Activated B cell treated with CpG ODN at 0.5 μM for 24 hours (primary cell): ENCODE results near the gene CAMTA1. TPM values are rescaled to one million over a fixed set of nuclear protein-coding genes. Genes with fewer than 3 reads are reported as not detected.

ENCODE experiments used
- ATAC-seq: fragments of 200-7000 bp; cut with Tn5 transposase; one replicate; pipeline ENCODE4 v1.10.0; 2021; ENCODE audit warnings: low read depth, mild to moderate bottlenecking, moderate library complexity
- CTCF ChIA-PET: fragments of 350-600 bp; sonication (Branson Sonifier 250); formaldehyde crosslinking; loops from one replicate; lab custom pipeline; 2021; ENCODE audit warnings: antibody characterized with exemption; lab: Charles Lee
- POLR2A ChIA-PET: fragments of 350-600 bp; sonication (Branson Sonifier 250); formaldehyde crosslinking; loops from one replicate; lab custom pipeline; 2021; ENCODE audit warnings: antibody characterized with exemption; lab: Charles Lee
- DNase-seq: peaks from one replicate; pipeline ENCODE4 v3.0.0; 2022
- H3K27ac Mint-ChIP-seq: one replicate; pipeline ENCODE4 v1.8.0; 2020; ENCODE audit warnings: mixed read lengths
- H3K27me3 Mint-ChIP-seq: one replicate; pipeline ENCODE4 v1.8.0; 2021; ENCODE audit warnings: mixed read lengths
- H3K36me3 Mint-ChIP-seq: one replicate; pipeline ENCODE4 v1.8.0; 2021; ENCODE audit warnings: low read depth, mixed read lengths
- H3K4me1 Mint-ChIP-seq: one replicate; pipeline ENCODE4 v1.8.0; 2021; ENCODE audit warnings: mixed read lengths
- H3K4me3 Mint-ChIP-seq: one replicate; pipeline ENCODE4 v1.8.0; 2020; ENCODE audit warnings: mild to moderate bottlenecking, mixed read lengths
- H3K9me3 Mint-ChIP-seq: one replicate; pipeline ENCODE4 v1.8.0; 2020; ENCODE audit warnings: mixed read lengths
- CTCF ChIP-seq: fragments of 200-600 bp; IDR thresholded peaks from one replicate; pipeline ENCODE4 v1.8.0; 2022; ENCODE audit warnings: antibody characterized with exemption, mild to moderate bottlenecking
- intact Hi-C: fragments of 100-400 bp; cut with micrococcal nuclease; formaldehyde crosslinking; loops from one replicate; pipeline ENCODE4 v1.15.1; 2024
- total RNA-seq: library from RNA; stranded (reverse); gene quantifications from 2 replicates; pipeline ENCODE4 v1.2.3, GENCODE V29; 2022

Gene CAMTA1
- total RNA-seq, 1 donor from 2014 or later = 49.8 TPM

GRCh38 chr1:7236844-7237515, 451.7 kb downstream of the CAMTA1 start:
- intact Hi-C loops = no loop called here
- Mint-ChIP-seq H3K27me3 (peaks cover 21% of the 10 kb centered on the region), H3K4me1 (no peaks in the 10 kb centered on the region), H3K36me3 (no peaks in the 10 kb centered on the region), H3K9me3 (peaks cover 3% of the 10 kb centered on the region), H3K4me3 (no peak overlapping the region), H3K27ac (no peak overlapping the region)
- no peak for DNase-seq
- no peak for TF ChIP-seq CTCF
- no peak for ATAC-seq
- CTCF ChIA-PET = no interaction called here
- POLR2A ChIA-PET = no interaction called here

- Mint-ChIP-seq H3K36me3 (no peaks in the 10 kb centered on the region), H3K9me3 (no peaks in the 10 kb centered on the region), H3K4me3 (no peak overlapping the region), H3K27ac (no peak overlapping the region), H3K27me3 (peaks cover 16% of the 10 kb centered on the region), H3K4me1 (no peaks in the 10 kb centered on the region)
- ChIA-PET CTCF (no interaction called here), POLR2A (no interaction called here)
- TF ChIP-seq CTCF = no peak
- ATAC-seq (no peak), DNase-seq (no peak)
- intact Hi-C loops = no loop called here
Measured at GRCh38 chr1:7247158-7247557, 461.9 kb downstream of the CAMTA1 start.

GRCh38 chr1:7247791-7248548, 462.7 kb downstream of the CAMTA1 start:
- no peak overlapping the region for H3K4me3 Mint-ChIP-seq
- ChIA-PET CTCF (no interaction called here), POLR2A (no interaction called here)
- H3K9me3 Mint-ChIP-seq = no peaks in the 10 kb centered on the region
- no peak for DNase-seq
- TF ChIP-seq CTCF = no peak
- intact Hi-C loops = no loop called here
- peaks cover 16% of the 10 kb centered on the region for H3K27me3 Mint-ChIP-seq
- ATAC-seq = no peak
- no peaks in the 10 kb centered on the region for H3K4me1 Mint-ChIP-seq
- no peak overlapping the region for H3K27ac Mint-ChIP-seq
- no peaks in the 10 kb centered on the region for H3K36me3 Mint-ChIP-seq

GRCh38 chr1:7248549-7249199, 463.4 kb downstream of the CAMTA1 start:
- H3K4me1 Mint-ChIP-seq = no peaks in the 10 kb centered on the region
- ATAC-seq (no peak), DNase-seq (no peak)
- intact Hi-C loops = no loop called here
- no peak overlapping the region for H3K4me3 Mint-ChIP-seq
- TF ChIP-seq CTCF = no peak
- H3K27me3 Mint-ChIP-seq = peaks cover 16% of the 10 kb centered on the region
- no peaks in the 10 kb centered on the region for H3K36me3 Mint-ChIP-seq
- H3K27ac Mint-ChIP-seq = no peak overlapping the region
- H3K9me3 Mint-ChIP-seq = no peaks in the 10 kb centered on the region
- ChIA-PET CTCF (no interaction called here), POLR2A (no interaction called here)

- DNase-seq = no peak
- Mint-ChIP-seq H3K27ac (no peak overlapping the region), H3K9me3 (no peaks in the 10 kb centered on the region), H3K36me3 (no peaks in the 10 kb centered on the region), H3K27me3 (peaks cover 16% of the 10 kb centered on the region), H3K4me1 (no peaks in the 10 kb centered on the region), H3K4me3 (no peak overlapping the region)
- no peak for ATAC-seq
- intact Hi-C loops = no loop called here
- POLR2A ChIA-PET = no interaction called here
- CTCF ChIA-PET = no interaction called here
- no peak for TF ChIP-seq CTCF
Measured at GRCh38 chr1:7249516-7249915, 464.3 kb downstream of the CAMTA1 start.
